Ectodermal cell (in vitro differentiated cells): ENCODE data around the gene ELAC2. TPM values are rescaled to one million over a fixed set of nuclear protein-coding genes. Genes with fewer than 3 reads are reported as not detected.

Experiments
- H3K27ac ChIP-seq: 2 replicates; pipeline ENCODE4 v1.7.0; 2013; ENCODE audit warnings: mild to moderate bottlenecking, low read depth, low read length; ENCODE audit not compliant: insufficient read depth, poor library complexity, severe bottlenecking
- H3K27me3 ChIP-seq: 2 replicates; pipeline ENCODE4 v1.7.0; 2013; ENCODE audit warnings: mild to moderate bottlenecking, low read length; ENCODE audit not compliant: insufficient read depth, control insufficient read depth, poor library complexity, severe bottlenecking
- H3K36me3 ChIP-seq: one replicate; pipeline ENCODE4 v1.7.0; 2013; ENCODE audit warnings: low read length; ENCODE audit not compliant: control insufficient read depth, insufficient read depth
- H3K4me1 ChIP-seq: one replicate; pipeline ENCODE4 v1.7.0; 2013; ENCODE audit warnings: low read length; ENCODE audit not compliant: control insufficient read depth, insufficient read depth
- H3K4me3 ChIP-seq: 2 replicates; pipeline ENCODE4 v1.7.0; 2013; ENCODE audit warnings: low read depth, low read length, control low read depth; ENCODE audit not compliant: insufficient read depth
- H3K9me3 ChIP-seq: 2 replicates; pipeline ENCODE4 v1.7.0; 2013; ENCODE audit warnings: mild to moderate bottlenecking, low read length, moderate library complexity; ENCODE audit not compliant: control insufficient read depth
- WGBS, 2 experiments: methylation state at CpG; one replicate each; pipeline ENCODE4 v1.1.7; 2013; ENCODE audit warnings: missing lambda C conversion rate in 2 of 2; 5-methylcytosine and 5-hydroxymethylcytosine counted together
- polyA plus RNA-seq, 4 experiments: library from polyadenylated mRNA; stranded (reverse); fragments of 50-300 nt; gene quantifications; one replicate each; pipeline ENCODE4 v1.2.3, GENCODE V29; 2013

ELAC2 gene
- 85.2 TPM for polyA plus RNA-seq (2013, experiment 1 of 4)
- polyA plus RNA-seq (2013, experiment 2 of 4): 81.8 TPM
- polyA plus RNA-seq (2013, experiment 3 of 4): 57.8 TPM
- 65.7 TPM for polyA plus RNA-seq (2013, experiment 4 of 4)

- peaks cover 30% of the 10 kb centered on the region for H3K36me3 ChIP-seq
- H3K9me3 ChIP-seq: no peaks in the 10 kb centered on the region
- no peaks in the 10 kb centered on the region for H3K27me3 ChIP-seq
- H3K27ac ChIP-seq: peak within 1 kb of the TSS; percentile 56
- 0% methylated on average over 79 of the region's 79 CpGs for WGBS, 2 experiments
- peak within 1 kb of the TSS; percentile 79 for H3K4me3 ChIP-seq
- H3K4me1 ChIP-seq: peaks cover 3% of the 10 kb centered on the region
Measured at GRCh38 chr17:13017655-13018459, at the start of gene ELAC2. Gene ELAC2 (minus strand): TSS chr17:13018027. CDS start chr17:13017947, 80 bp downstream.

- H3K27ac ChIP-seq: no peak overlapping the region
- WGBS, 2 experiments: 93 to 100% methylated on average over 1 of the region's 1 CpG
Measured at GRCh38 chr17:13065032-13065431, 47.2 kb upstream of the ELAC2 start.

GRCh38 chr17:13055131-13055530 is 37.3 kb upstream of the ELAC2 start:
- no peak overlapping the region for H3K27ac ChIP-seq
- H3K36me3 ChIP-seq: no peaks in the 10 kb centered on the region
- no peaks in the 10 kb centered on the region for H3K9me3 ChIP-seq
- H3K4me3 ChIP-seq: no peak overlapping the region
- no peaks in the 10 kb centered on the region for H3K4me1 ChIP-seq
- 91 to 96% methylated on average over 5 of the region's 5 CpGs for WGBS, 2 experiments
- no peaks in the 10 kb centered on the region for H3K27me3 ChIP-seq

More at GRCh38 chr17:13065032-13065431, 47.2 kb upstream of the ELAC2 start:
- no peaks in the 10 kb centered on the region for H3K4me1 ChIP-seq
- no peaks in the 10 kb centered on the region for H3K9me3 ChIP-seq
- no peak overlapping the region for H3K4me3 ChIP-seq
- no peaks in the 10 kb centered on the region for H3K36me3 ChIP-seq
- H3K27me3 ChIP-seq: no peaks in the 10 kb centered on the region

- no peaks in the 10 kb centered on the region for H3K36me3 ChIP-seq
- no peaks in the 10 kb centered on the region for H3K4me1 ChIP-seq
- no peaks in the 10 kb centered on the region for H3K9me3 ChIP-seq
- H3K27ac ChIP-seq: no peak overlapping the region
- H3K27me3 ChIP-seq: no peaks in the 10 kb centered on the region
- WGBS, 2 experiments: 93% methylated on average over 5 of the region's 5 CpGs
- no peak overlapping the region for H3K4me3 ChIP-seq
Measured at GRCh38 chr17:13054666-13055065, 36.8 kb upstream of the ELAC2 start.

- Histone ChIP-seq H3K27ac (no peak overlapping the region), H3K4me1 (no peaks in the 10 kb centered on the region), H3K27me3 (no peaks in the 10 kb centered on the region), H3K4me3 (no peak overlapping the region), H3K9me3 (no peaks in the 10 kb centered on the region), H3K36me3 (no peaks in the 10 kb centered on the region)
- 93% methylated on average over 4 of the region's 4 CpGs for WGBS, 2 experiments
Measured at GRCh38 chr17:13051915-13052314, 34.1 kb upstream of the ELAC2 start.

GRCh38 chr17:13047011-13047606 is 29.3 kb upstream of the ELAC2 start:
- no peak overlapping the region for H3K27ac ChIP-seq
- no peaks in the 10 kb centered on the region for H3K9me3 ChIP-seq
- no peaks in the 10 kb centered on the region for H3K36me3 ChIP-seq
- H3K27me3 ChIP-seq: no peaks in the 10 kb centered on the region
- no peak overlapping the region for H3K4me3 ChIP-seq
- 92 to 96% methylated on average over 16 of the region's 16 CpGs for WGBS, 2 experiments
- no peaks in the 10 kb centered on the region for H3K4me1 ChIP-seq

GRCh38 chr17:13046361-13046760 is 28.5 kb upstream of the ELAC2 start:
- Histone ChIP-seq H3K27ac (no peak overlapping the region), H3K9me3 (no peaks in the 10 kb centered on the region), H3K36me3 (no peaks in the 10 kb centered on the region), H3K4me1 (no peaks in the 10 kb centered on the region), H3K4me3 (no peak overlapping the region), H3K27me3 (no peaks in the 10 kb centered on the region)
- whole genome bisulfite sequencing, 2 experiments: 92 to 94% methylated on average over 12 of the region's 12 CpGs

GRCh38 chr17:13044572-13045065 is 26.8 kb upstream of the ELAC2 start:
- Histone ChIP-seq H3K36me3 (no peaks in the 10 kb centered on the region), H3K27me3 (no peaks in the 10 kb centered on the region), H3K4me3 (no peak overlapping the region), H3K27ac (no peak overlapping the region), H3K9me3 (no peaks in the 10 kb centered on the region), H3K4me1 (no peaks in the 10 kb centered on the region)
- WGBS, 2 experiments: 92 to 95% methylated on average over 6 to 7 of the region's 7 CpGs

GRCh38 chr17:13038931-13039665 is 21.3 kb upstream of the ELAC2 start:
- Histone ChIP-seq H3K4me3 (no peak overlapping the region), H3K9me3 (no peaks in the 10 kb centered on the region), H3K4me1 (no peaks in the 10 kb centered on the region), H3K27ac (no peak overlapping the region), H3K27me3 (no peaks in the 10 kb centered on the region), H3K36me3 (no peaks in the 10 kb centered on the region)
- 93 to 95% methylated on average over 4 of the region's 4 CpGs for WGBS, 2 experiments

- Histone ChIP-seq H3K27me3 (no peaks in the 10 kb centered on the region), H3K27ac (no peak overlapping the region), H3K4me1 (no peaks in the 10 kb centered on the region), H3K36me3 (no peaks in the 10 kb centered on the region), H3K4me3 (no peak overlapping the region), H3K9me3 (no peaks in the 10 kb centered on the region)
Measured at GRCh38 chr17:13036751-13037150, 18.9 kb upstream of the ELAC2 start.
